ENCODE results near the gene ARL16.

ARL16 gene

GRCh38 chr17:81697261-81698044 lies 13.9 kb upstream of the ARL16 start:
- DNase-seq (ENCODE audit: low spot score) (no peak), ATAC-seq (ENCODE audit: low read depth) (no peak)
- H3K27ac ChIP-seq (ENCODE audit: poor library complexity, severe bottlenecking) = no peak overlapping the region
- H3K4me1 ChIP-seq (ENCODE audit: insufficient read depth, poor library complexity, severe bottlenecking) = peaks cover 7% of the 10 kb centered on the region
- H3K27me3 ChIP-seq (ENCODE audit: insufficient read depth, poor library complexity, severe bottlenecking) = no peaks in the 10 kb centered on the region
- no peaks in the 10 kb centered on the region for H3K9me3 ChIP-seq (ENCODE audit: severe bottlenecking)
- H3K4me3 ChIP-seq (ENCODE audit: severe bottlenecking) = no peak overlapping the region
- TF ChIP-seq CTCF (IDR thresholded peaks at IDR 0.05; ENCODE audit: poor library complexity, severe bottlenecking) = no peak
- peaks cover 90% of the 10 kb centered on the region for H3K36me3 ChIP-seq (ENCODE audit: low read depth)

GRCh38 chr17:81696218-81696941 lies 12.8 kb upstream of the ARL16 start:
- no peak overlapping the region for H3K4me3 ChIP-seq (ENCODE audit: severe bottlenecking)
- peaks cover 91% of the 10 kb centered on the region for H3K36me3 ChIP-seq (ENCODE audit: low read depth)
- TF ChIP-seq CTCF (IDR thresholded peaks at IDR 0.05; ENCODE audit: poor library complexity, severe bottlenecking) = no peak
- H3K4me1 ChIP-seq (ENCODE audit: insufficient read depth, poor library complexity, severe bottlenecking) = no peaks in the 10 kb centered on the region
- H3K27ac ChIP-seq (ENCODE audit: poor library complexity, severe bottlenecking) = no peak overlapping the region
- H3K27me3 ChIP-seq (ENCODE audit: insufficient read depth, poor library complexity, severe bottlenecking) = no peaks in the 10 kb centered on the region
- H3K9me3 ChIP-seq (ENCODE audit: severe bottlenecking) = no peaks in the 10 kb centered on the region
- no peak for ATAC-seq (ENCODE audit: low read depth)
- no peak for DNase-seq (ENCODE audit: low spot score)

GRCh38 chr17:81695801-81696200 lies 12.2 kb upstream of the ARL16 start:
- H3K4me3 ChIP-seq (ENCODE audit: severe bottlenecking) = no peak overlapping the region
- no peak for ATAC-seq (ENCODE audit: low read depth)
- no peaks in the 10 kb centered on the region for H3K9me3 ChIP-seq (ENCODE audit: severe bottlenecking)
- no peaks in the 10 kb centered on the region for H3K27me3 ChIP-seq (ENCODE audit: insufficient read depth, poor library complexity, severe bottlenecking)
- DNase-seq (ENCODE audit: low spot score) = no peak
- TF ChIP-seq CTCF (IDR thresholded peaks at IDR 0.05; ENCODE audit: poor library complexity, severe bottlenecking) = no peak
- no peaks in the 10 kb centered on the region for H3K4me1 ChIP-seq (ENCODE audit: insufficient read depth, poor library complexity, severe bottlenecking)
- peaks cover 91% of the 10 kb centered on the region for H3K36me3 ChIP-seq (ENCODE audit: low read depth)
- H3K27ac ChIP-seq (ENCODE audit: poor library complexity, severe bottlenecking) = no peak overlapping the region

GRCh38 chr17:81695211-81695610 lies 11.6 kb upstream of the ARL16 start:
- Histone ChIP-seq H3K27ac (ENCODE audit: poor library complexity, severe bottlenecking) (no peak overlapping the region), H3K27me3 (ENCODE audit: insufficient read depth, poor library complexity, severe bottlenecking) (no peaks in the 10 kb centered on the region), H3K36me3 (ENCODE audit: low read depth) (peaks cover 94% of the 10 kb centered on the region), H3K4me1 (ENCODE audit: insufficient read depth, poor library complexity, severe bottlenecking) (no peaks in the 10 kb centered on the region), H3K4me3 (ENCODE audit: severe bottlenecking) (no peak overlapping the region), H3K9me3 (ENCODE audit: severe bottlenecking) (no peaks in the 10 kb centered on the region)
- ATAC-seq (ENCODE audit: low read depth) (no peak), DNase-seq (ENCODE audit: low spot score) (no peak)
- no peak for TF ChIP-seq CTCF (IDR thresholded peaks at IDR 0.05; ENCODE audit: poor library complexity, severe bottlenecking)

- H3K36me3 ChIP-seq (ENCODE audit: low read depth) = peaks cover 98% of the 10 kb centered on the region
- H3K4me1 ChIP-seq (ENCODE audit: insufficient read depth, poor library complexity, severe bottlenecking) = no peaks in the 10 kb centered on the region
- DNase-seq (ENCODE audit: low spot score) (no peak), ATAC-seq (ENCODE audit: low read depth) (no peak)
- no peak for TF ChIP-seq CTCF (IDR thresholded peaks at IDR 0.05; ENCODE audit: poor library complexity, severe bottlenecking)
- no peaks in the 10 kb centered on the region for H3K27me3 ChIP-seq (ENCODE audit: insufficient read depth, poor library complexity, severe bottlenecking)
- no peaks in the 10 kb centered on the region for H3K9me3 ChIP-seq (ENCODE audit: severe bottlenecking)
- no peak overlapping the region for H3K4me3 ChIP-seq (ENCODE audit: severe bottlenecking)
- no peak overlapping the region for H3K27ac ChIP-seq (ENCODE audit: poor library complexity, severe bottlenecking)
These were observed 11.2 kb upstream of the ARL16 start for GRCh38 chr17:81694810-81695209.
